OCI-LY7 (cell line): Measurements from ENCODE around the gene PLD1.

ENCODE experiments used
- CTCF ChIP-seq: fragments of 200-600 bp; sonication (generic); conservative IDR thresholded peaks from 2 replicates; pipeline ENCODE4 v1.5.1; 2014; ENCODE audit warnings: mild to moderate bottlenecking, antibody characterized with exemption, low read length, moderate library complexity, mixed read lengths
- EZH2phosphoT487 ChIP-seq: fragments of 200-600 bp; sonication (generic); IDR thresholded peaks from 2 replicates; pipeline ENCODE4 v1.6.1; 2018; ENCODE audit warnings: low read depth, borderline replicate concordance, mild to moderate bottlenecking, mixed run types, antibody characterized with exemption, low read length, moderate library complexity, mixed read lengths

- no peak for TF ChIP-seq CTCF
- TF ChIP-seq EZH2phosphoT487: no peak
Measured at GRCh38 chr3:171765511-171765887, 44.8 kb downstream of the PLD1 start.
